Small intestine (tissue), 7 donors: ENCODE data around the gene FRMD4A. TPM values are rescaled to one million over a fixed set of nuclear protein-coding genes. Genes with fewer than 3 reads are reported as not detected.
"Not testable (repeated sequence)": the region's sequence is repeated elsewhere in the genome, so short reads cannot be mapped to it uniquely, and the experiment has no call there.

ENCODE experiments used
- DNase-seq, 2 donors: peaks; one replicate each; pipeline versions ENCODE4 v3.0.0 to v3.0.0-alpha.2; 2013
- FAIRE-seq: peaks from 2 replicates; lab custom pipeline; 2012; peaks lifted over from hg19 to GRCh38; lab: Jason Lieb, UNC
- H3K27ac ChIP-seq, 3 donors: one replicate each; pipeline ENCODE4 v1.5.1; 2013; ENCODE audit warnings: low read length in 2 of 3, mild to moderate bottlenecking in 2 of 3, control low read depth in 1 of 3, inconsistent platforms in 1 of 3, low read depth in 1 of 3, moderate library complexity in 1 of 3
- H3K27me3 ChIP-seq, 3 donors: one replicate each; pipeline ENCODE4 v1.6.1; 2013; ENCODE audit warnings: low read length in 3 of 3, inconsistent platforms in 1 of 3; ENCODE audit not compliant: control insufficient read depth in 3 of 3, insufficient read depth in 3 of 3
- H3K36me3 ChIP-seq, 3 donors: one replicate each; pipeline ENCODE4 v1.6.1; 2013; ENCODE audit warnings: low read length in 3 of 3, inconsistent platforms in 1 of 3, low read depth in 1 of 3, mild to moderate bottlenecking in 1 of 3, moderate library complexity in 1 of 3; ENCODE audit not compliant: control insufficient read depth in 3 of 3, insufficient read depth in 2 of 3
- H3K4me1 ChIP-seq, 3 donors: one replicate each; pipeline ENCODE4 v1.6.1; 2013; ENCODE audit warnings: low read length in 2 of 3, inconsistent platforms in 1 of 3, low read depth in 1 of 3, mild to moderate bottlenecking in 1 of 3, moderate library complexity in 1 of 3; ENCODE audit not compliant: control insufficient read depth in 3 of 3, insufficient read depth in 2 of 3
- H3K4me3 ChIP-seq, 3 donors: one replicate each; pipeline ENCODE4 v1.5.1; 2013; ENCODE audit warnings: low read length in 3 of 3, control low read depth in 1 of 3, inconsistent platforms in 1 of 3, low read depth in 1 of 3, mild to moderate bottlenecking in 1 of 3, moderate library complexity in 1 of 3
- H3K9me3 ChIP-seq, 2 donors: one replicate each; pipeline ENCODE4 v1.6.1; 2013; ENCODE audit warnings: low read depth in 1 of 2, low read length in 1 of 2; ENCODE audit not compliant: control insufficient read depth in 2 of 2, insufficient read depth in 1 of 2
- WGBS, 3 donors: extraction: QIAGEN DNeasy Blood & Tissue Kit; methylation state at CpG; one replicate each; pipeline ENCODE4 v1.1.7; 2013; 5-methylcytosine and 5-hydroxymethylcytosine counted together
- polyA plus RNA-seq, 4 donors: library from polyadenylated mRNA; stranded (reverse) in 3 of 4; unstranded in 1 of 4; fragments of 200-250 nt in 3 of 4; fragments of 120-200 nt in 1 of 4; gene quantifications; one replicate each; pipeline versions ENCODE4 v1.2.1 to v1.2.3, GENCODE V29; 2013
- donor health status: healthy with polysubstance abuse.
- donor health status: control.
- donor health status: control.
- donor health status: Bipolar disorder and iron deficiency.
- donor health status: healthy.

Gene FRMD4A
- polyA plus RNA-seq, 4 donors = 0.45 to 16.9 (median 6.2) TPM

DNA sequence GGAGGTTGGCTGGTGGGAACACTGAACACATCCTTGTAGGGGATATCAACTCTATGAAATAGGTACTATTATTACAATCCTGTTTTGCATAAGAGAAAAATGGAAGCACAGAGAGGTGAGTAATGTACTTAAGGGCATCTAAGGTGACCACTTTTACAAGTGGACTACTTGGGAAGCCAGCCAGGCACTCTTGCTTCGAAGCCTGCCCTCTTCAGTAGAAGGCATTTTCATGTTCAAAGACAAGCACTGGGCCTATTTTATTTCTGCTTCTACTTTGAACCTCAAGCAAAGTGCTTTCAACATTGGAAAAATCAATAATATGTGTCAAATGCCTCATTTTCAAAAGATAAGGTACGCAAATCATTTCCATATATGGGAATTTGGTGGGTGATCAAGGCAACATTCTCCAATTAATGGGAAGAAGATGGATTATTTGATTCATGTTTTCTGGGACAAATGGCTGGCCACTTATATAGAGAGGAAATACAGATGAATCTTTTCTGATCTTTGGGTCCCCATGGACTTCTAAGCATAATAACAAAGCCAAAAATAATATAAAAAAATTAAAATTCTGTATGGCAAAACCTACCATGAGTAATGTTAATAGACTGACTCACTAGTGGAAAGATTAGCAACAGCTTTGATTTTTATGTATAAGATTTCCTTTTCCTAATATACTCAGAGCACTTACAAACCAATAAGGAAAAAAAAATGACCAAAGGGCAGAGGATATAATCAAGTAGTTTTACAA is 270.2 kb downstream of the FRMD4A start:
- no peak overlapping the region for H3K4me3 ChIP-seq
- H3K9me3 ChIP-seq = no peaks in the 10 kb centered on the region

DNA sequence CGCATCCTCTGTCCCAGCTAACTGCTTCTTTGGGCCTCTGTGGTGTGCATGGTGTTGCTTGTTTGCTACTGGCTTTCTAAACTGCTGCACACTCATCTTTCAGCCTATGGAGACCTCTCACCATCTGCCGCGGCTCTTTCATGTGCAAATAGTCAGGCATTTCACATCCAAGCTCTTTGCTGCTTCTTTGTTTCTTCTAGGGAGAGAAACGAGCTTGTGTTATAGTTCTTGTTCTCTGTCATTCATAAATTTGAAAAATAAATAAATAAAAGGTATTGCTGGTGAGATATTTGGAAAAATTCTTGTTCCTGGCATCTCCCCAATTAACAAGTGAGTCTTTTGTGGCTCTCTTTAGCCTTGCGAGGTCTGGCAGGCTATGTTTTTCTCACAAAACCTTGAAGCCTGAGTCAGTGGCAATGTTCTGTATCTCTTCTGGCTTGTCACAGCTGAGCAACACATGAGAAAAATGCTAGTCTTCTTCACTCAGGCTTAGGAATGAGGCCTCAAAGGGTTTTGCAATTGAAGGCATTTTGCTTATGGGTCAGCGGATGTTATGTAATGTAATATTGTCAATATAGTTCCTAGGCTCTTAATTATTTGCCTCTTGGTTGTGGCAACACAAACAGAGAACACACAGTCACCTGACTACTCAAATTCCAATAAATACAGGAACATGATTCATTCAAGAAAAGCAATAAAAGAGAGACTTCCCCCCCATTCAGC is 274.0 kb downstream of the FRMD4A start:
- DNase-seq = no peak
- FAIRE-seq = no peak
- H3K27ac ChIP-seq = no peak overlapping the region
- 67 to 76% (median 70%) methylated on average over 6 of the region's 6 CpGs for WGBS, 3 donors
- no peaks in the 10 kb centered on the region for H3K27me3 ChIP-seq
- H3K36me3 ChIP-seq = no peaks in the 10 kb centered on the region
- peaks cover 0 to 3% of the 10 kb centered on the region in 2 donors for H3K9me3 ChIP-seq
- no peak overlapping the region for H3K4me3 ChIP-seq
- no peaks in the 10 kb centered on the region for H3K4me1 ChIP-seq

More for the DNA sequence above, 270.2 kb downstream of the FRMD4A start:
- no peak for DNase-seq
- WGBS, 3 donors = 63 to 78% (median 63%) methylated on average over 2 of the region's 2 CpGs
- H3K36me3 ChIP-seq = no peaks in the 10 kb centered on the region
- H3K4me1 ChIP-seq = no peaks in the 10 kb centered on the region
- no peaks in the 10 kb centered on the region for H3K27me3 ChIP-seq
- no peak overlapping the region for H3K27ac ChIP-seq
- no peak for FAIRE-seq

- Histone ChIP-seq H3K27me3 (no peaks in the 10 kb centered on the region), H3K27ac (no peak overlapping the region), H3K36me3 (no peaks in the 10 kb centered on the region), H3K4me1 (no peaks in the 10 kb centered on the region), H3K4me3 (no peak overlapping the region), H3K9me3 (peaks cover 0 to 3% of the 10 kb centered on the region in 2 donors)
- DNase-seq (no peak), FAIRE-seq (no peak)
- WGBS, 3 donors = 67 to 84% (median 68%) methylated on average over 5 of the region's 5 CpGs
Measured at GRCh38 chr10:14052931-14053330, 277.8 kb downstream of the FRMD4A start.

GRCh38 chr10:14050598-14050997 is 280.1 kb downstream of the FRMD4A start:
- 26 to 78% (median 50%) methylated on average over 4 of the region's 4 CpGs for WGBS, 3 donors
- H3K27ac ChIP-seq = no peak overlapping the region
- DNase-seq (no peak), FAIRE-seq (no peak)
- H3K36me3 ChIP-seq = no peaks in the 10 kb centered on the region
- H3K4me1 ChIP-seq = no peaks in the 10 kb centered on the region
- H3K4me3 ChIP-seq = no peak overlapping the region
- H3K27me3 ChIP-seq = no peaks in the 10 kb centered on the region
- peaks cover 0 to 3% of the 10 kb centered on the region in 2 donors for H3K9me3 ChIP-seq

- no peak overlapping the region for H3K27ac ChIP-seq
- no peak for DNase-seq
- WGBS, 3 donors = 32 to 53% (median 37%) methylated on average over 6 of the region's 6 CpGs
Measured at GRCh38 chr10:14048930-14049613, 281.7 kb downstream of the FRMD4A start.

DNA sequence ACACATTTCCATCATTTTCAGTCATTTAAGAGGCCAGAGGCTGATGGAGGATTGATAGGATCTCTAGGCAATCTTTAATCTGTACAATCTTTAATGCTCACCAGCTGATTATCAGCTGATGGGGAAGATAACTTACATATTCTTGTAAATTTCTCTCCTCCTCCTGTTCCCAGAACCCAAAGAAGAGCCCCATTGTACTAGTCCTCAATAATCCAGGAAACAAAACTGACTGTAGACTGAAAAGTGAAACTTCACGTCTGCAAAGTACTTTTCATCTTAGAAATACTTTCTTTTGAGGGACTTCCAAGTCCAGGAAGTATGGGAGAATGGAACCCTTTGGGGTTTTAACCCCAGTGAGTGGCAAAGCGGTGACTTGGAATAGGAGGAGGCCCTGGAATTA is 283.3 kb downstream of the FRMD4A start:
- H3K36me3 ChIP-seq = no peaks in the 10 kb centered on the region
- H3K9me3 ChIP-seq = peaks cover 0 to 3% of the 10 kb centered on the region in 2 donors
- H3K4me3 ChIP-seq = no peak overlapping the region
- FAIRE-seq (no peak), DNase-seq (no peak)
- 37 to 56% (median 52%) methylated on average over 2 of the region's 2 CpGs for WGBS, 3 donors
- H3K4me1 ChIP-seq = no peaks in the 10 kb centered on the region
- no peak overlapping the region for H3K27ac ChIP-seq
- no peaks in the 10 kb centered on the region for H3K27me3 ChIP-seq

More at GRCh38 chr10:14048930-14049613, 281.7 kb downstream of the FRMD4A start:
- Histone ChIP-seq H3K36me3 (no peaks in the 10 kb centered on the region), H3K4me3 (no peak overlapping the region), H3K27me3 (no peaks in the 10 kb centered on the region), H3K9me3 (peaks cover 0 to 3% of the 10 kb centered on the region in 2 donors), H3K4me1 (no peaks in the 10 kb centered on the region)
- no peak for FAIRE-seq

DNA sequence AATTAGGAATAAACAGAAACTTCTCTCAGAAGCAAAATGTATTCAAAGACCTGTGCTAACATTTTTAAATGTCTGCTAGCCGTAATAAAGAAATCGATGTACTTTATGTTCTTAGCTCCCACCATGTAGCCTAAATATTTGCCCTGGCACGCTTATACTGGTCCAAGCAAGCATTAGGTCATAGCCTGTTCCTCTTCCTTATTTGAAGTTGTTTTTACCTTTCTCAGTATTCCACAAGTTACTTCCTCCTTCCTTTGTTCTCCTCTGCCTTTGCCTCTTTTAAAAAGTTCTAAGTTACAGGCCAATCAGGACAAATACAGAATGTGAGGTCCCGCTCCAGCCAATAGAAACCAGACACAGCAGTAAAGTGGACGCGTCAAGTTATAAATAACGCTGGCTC is 288.7 kb downstream of the FRMD4A start:
- not testable (repeated sequence) for H3K36me3 ChIP-seq, H3K27ac ChIP-seq, DNase-seq, H3K27me3 ChIP-seq, H3K9me3 ChIP-seq, H3K4me3 ChIP-seq, FAIRE-seq, H3K4me1 ChIP-seq
- 84 to 88% (median 85%) methylated on average over 7 of the region's 7 CpGs for WGBS, 3 donors
